OCI-LY7 (cell line): ENCODE data around the gene ATP9A.

ENCODE experiments used
- CTCF ChIP-seq: fragments of 200-600 bp; sonication (generic); conservative IDR thresholded peaks from 2 replicates; pipeline ENCODE4 v1.5.1; 2014; ENCODE audit warnings: mild to moderate bottlenecking, antibody characterized with exemption, low read length, moderate library complexity, mixed read lengths
- EZH2phosphoT487 ChIP-seq: fragments of 200-600 bp; sonication (generic); IDR thresholded peaks from 2 replicates; pipeline ENCODE4 v1.6.1; 2018; ENCODE audit warnings: low read depth, borderline replicate concordance, mild to moderate bottlenecking, mixed run types, antibody characterized with exemption, low read length, moderate library complexity, mixed read lengths

- no peak for TF ChIP-seq CTCF
- TF ChIP-seq EZH2phosphoT487: no peak
Measured at GRCh38 chr20:51609251-51609650, 158.9 kb downstream of the ATP9A start.
